Parathyroid adenoma (tissue), 2 donors: ENCODE measurements around the gene PLCB1.

Source experiments
- H2AFZ ChIP-seq: fragments of 300-600 bp; sonication (generic); one replicate; pipeline ENCODE4 v1.7.0; 2017; ENCODE audit warnings: antibody characterized with exemption, mild to moderate bottlenecking
- H3K27ac ChIP-seq: fragments of 300-600 bp; sonication (generic); one replicate; pipeline ENCODE4 v1.7.0; 2017
- H3K27me3 ChIP-seq: fragments of 300-600 bp; sonication (generic); one replicate; pipeline ENCODE4 v1.7.0; 2017; ENCODE audit warnings: low read length; ENCODE audit not compliant: control insufficient read depth, insufficient read depth
- H3K36me3 ChIP-seq: fragments of 300-600 bp; sonication (generic); one replicate; pipeline ENCODE4 v1.7.0; 2017; ENCODE audit warnings: low read length; ENCODE audit not compliant: control insufficient read depth, insufficient read depth
- H3K4me1 ChIP-seq: fragments of 300-600 bp; sonication (generic); one replicate; pipeline ENCODE4 v1.7.0; 2017; ENCODE audit warnings: control low read depth
- H3K4me2 ChIP-seq: fragments of 300-600 bp; sonication (generic); one replicate; pipeline ENCODE4 v1.7.0; 2017; ENCODE audit warnings: low read length
- H3K4me3 ChIP-seq: fragments of 300-600 bp; sonication (generic); one replicate; pipeline ENCODE4 v1.7.0; 2017; ENCODE audit warnings: low read depth, low read length
- H3K79me2 ChIP-seq: fragments of 300-600 bp; sonication (generic); one replicate; pipeline ENCODE4 v1.7.0; 2017; ENCODE audit warnings: control low read depth
- H3K9ac ChIP-seq: fragments of 300-600 bp; sonication (generic); one replicate; pipeline ENCODE4 v1.7.0; 2017; ENCODE audit warnings: mild to moderate bottlenecking
- H3K9me3 ChIP-seq: fragments of 300-600 bp; sonication (generic); one replicate; pipeline ENCODE4 v1.7.0; 2017; ENCODE audit warnings: low read length; ENCODE audit not compliant: control insufficient read depth
- TF ChIP-seq, protein P1 (sequence below): fragments of 300-600 bp; sonication (generic); IDR thresholded peaks from one replicate; pipeline ENCODE4 v1.7.0; 2017; ENCODE audit warnings: antibody characterized with exemption, mild to moderate bottlenecking
- donor health status: primary hyperparathyroidism.

The PLCB1 gene

DNA sequence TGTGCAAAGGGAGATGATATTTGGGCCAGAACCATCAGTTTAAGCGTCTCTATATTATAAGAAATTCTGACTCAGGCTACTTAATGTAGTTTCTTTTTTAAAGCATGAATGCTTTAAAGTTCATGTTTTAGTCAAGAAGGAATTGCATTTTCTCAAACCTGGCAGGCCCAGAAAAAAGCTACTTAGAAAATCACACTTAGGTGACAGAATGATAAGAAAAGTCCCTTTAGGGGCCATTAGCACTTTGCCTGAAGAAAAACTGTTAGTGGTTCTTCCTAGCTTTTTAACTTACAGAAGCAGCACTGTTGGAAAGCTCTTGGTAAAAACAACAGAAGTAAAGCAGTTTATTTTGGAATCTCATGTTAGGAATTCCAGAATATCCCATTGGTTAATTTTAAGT is 387.8 kb downstream of the PLCB1 start:
- no peaks in the 10 kb centered on the region for H3K27me3 ChIP-seq
- no peaks in the 10 kb centered on the region for H3K36me3 ChIP-seq
- H3K4me2 ChIP-seq = no peak overlapping the region
- no peaks in the 10 kb centered on the region for H3K9me3 ChIP-seq
- TF ChIP-seq, protein P1, sequence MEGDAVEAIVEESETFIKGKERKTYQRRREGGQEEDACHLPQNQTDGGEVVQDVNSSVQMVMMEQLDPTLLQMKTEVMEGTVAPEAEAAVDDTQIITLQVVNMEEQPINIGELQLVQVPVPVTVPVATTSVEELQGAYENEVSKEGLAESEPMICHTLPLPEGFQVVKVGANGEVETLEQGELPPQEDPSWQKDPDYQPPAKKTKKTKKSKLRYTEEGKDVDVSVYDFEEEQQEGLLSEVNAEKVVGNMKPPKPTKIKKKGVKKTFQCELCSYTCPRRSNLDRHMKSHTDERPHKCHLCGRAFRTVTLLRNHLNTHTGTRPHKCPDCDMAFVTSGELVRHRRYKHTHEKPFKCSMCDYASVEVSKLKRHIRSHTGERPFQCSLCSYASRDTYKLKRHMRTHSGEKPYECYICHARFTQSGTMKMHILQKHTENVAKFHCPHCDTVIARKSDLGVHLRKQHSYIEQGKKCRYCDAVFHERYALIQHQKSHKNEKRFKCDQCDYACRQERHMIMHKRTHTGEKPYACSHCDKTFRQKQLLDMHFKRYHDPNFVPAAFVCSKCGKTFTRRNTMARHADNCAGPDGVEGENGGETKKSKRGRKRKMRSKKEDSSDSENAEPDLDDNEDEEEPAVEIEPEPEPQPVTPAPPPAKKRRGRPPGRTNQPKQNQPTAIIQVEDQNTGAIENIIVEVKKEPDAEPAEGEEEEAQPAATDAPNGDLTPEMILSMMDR = no peak
- no peak overlapping the region for H3K4me3 ChIP-seq
- H2AFZ ChIP-seq = no peak overlapping the region
- H3K27ac ChIP-seq = no peak overlapping the region
- H3K4me1 ChIP-seq = peaks cover 2% of the 10 kb centered on the region
- peaks cover 4% of the 10 kb centered on the region for H3K79me2 ChIP-seq
- H3K9ac ChIP-seq = no peak overlapping the region

DNA sequence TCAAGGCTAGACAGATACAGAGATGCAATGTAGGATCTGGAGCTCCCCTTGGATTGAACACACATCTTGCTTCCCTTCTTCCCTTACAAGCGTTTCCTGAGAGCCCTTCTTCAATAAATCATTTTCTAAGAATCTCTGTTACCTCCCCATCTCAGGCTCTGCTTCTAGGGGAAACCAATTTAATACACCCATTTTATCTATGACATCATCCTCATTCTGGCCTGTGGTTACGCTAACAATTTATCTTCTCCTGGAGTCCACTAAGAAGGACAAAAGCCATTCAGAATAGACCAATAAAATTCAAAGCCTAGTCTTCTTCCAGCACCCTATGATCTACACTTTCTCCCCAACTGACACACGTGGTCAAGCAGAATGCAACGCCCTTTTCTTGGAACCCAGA is 390.1 kb downstream of the PLCB1 start:
- no peaks in the 10 kb centered on the region for H3K27me3 ChIP-seq
- no peak overlapping the region for H3K27ac ChIP-seq
- no peak overlapping the region for H2AFZ ChIP-seq
- H3K9ac ChIP-seq = no peak overlapping the region
- H3K36me3 ChIP-seq = no peaks in the 10 kb centered on the region
- no peaks in the 10 kb centered on the region for H3K9me3 ChIP-seq
- TF ChIP-seq, protein P1 = no peak
- H3K4me1 ChIP-seq = peaks cover 2% of the 10 kb centered on the region
- no peak overlapping the region for H3K4me3 ChIP-seq
- no peak overlapping the region for H3K4me2 ChIP-seq
- peaks cover 4% of the 10 kb centered on the region for H3K79me2 ChIP-seq

DNA sequence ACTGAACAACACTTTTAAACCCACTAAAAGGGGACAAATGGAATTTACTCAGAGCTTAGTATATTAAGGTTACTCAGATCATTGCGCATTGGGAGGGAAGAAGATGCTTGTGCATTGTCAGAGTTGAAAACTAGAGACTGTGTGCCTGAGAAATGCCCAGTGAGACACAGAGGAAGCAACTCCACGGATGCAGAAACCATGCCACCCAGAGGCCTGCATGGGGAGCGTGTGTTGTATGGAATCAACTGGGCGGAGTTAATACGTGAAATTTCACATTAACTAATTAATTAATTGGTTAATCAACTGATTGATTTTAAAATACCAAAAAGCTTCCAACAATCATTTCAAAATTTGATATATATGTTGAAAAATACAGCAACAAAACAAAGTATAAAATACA is 391.6 kb downstream of the PLCB1 start:
- H3K4me3 ChIP-seq = no peak overlapping the region
- peaks cover 2% of the 10 kb centered on the region for H3K4me1 ChIP-seq
- H3K9ac ChIP-seq = no peak overlapping the region
- no peak overlapping the region for H3K4me2 ChIP-seq
- no peak overlapping the region for H2AFZ ChIP-seq
- H3K27ac ChIP-seq = no peak overlapping the region
- H3K27me3 ChIP-seq = no peaks in the 10 kb centered on the region
- TF ChIP-seq, protein P1 = peak; percentile 37
- H3K79me2 ChIP-seq = peaks cover 10% of the 10 kb centered on the region
- no peaks in the 10 kb centered on the region for H3K9me3 ChIP-seq
- no peaks in the 10 kb centered on the region for H3K36me3 ChIP-seq

DNA sequence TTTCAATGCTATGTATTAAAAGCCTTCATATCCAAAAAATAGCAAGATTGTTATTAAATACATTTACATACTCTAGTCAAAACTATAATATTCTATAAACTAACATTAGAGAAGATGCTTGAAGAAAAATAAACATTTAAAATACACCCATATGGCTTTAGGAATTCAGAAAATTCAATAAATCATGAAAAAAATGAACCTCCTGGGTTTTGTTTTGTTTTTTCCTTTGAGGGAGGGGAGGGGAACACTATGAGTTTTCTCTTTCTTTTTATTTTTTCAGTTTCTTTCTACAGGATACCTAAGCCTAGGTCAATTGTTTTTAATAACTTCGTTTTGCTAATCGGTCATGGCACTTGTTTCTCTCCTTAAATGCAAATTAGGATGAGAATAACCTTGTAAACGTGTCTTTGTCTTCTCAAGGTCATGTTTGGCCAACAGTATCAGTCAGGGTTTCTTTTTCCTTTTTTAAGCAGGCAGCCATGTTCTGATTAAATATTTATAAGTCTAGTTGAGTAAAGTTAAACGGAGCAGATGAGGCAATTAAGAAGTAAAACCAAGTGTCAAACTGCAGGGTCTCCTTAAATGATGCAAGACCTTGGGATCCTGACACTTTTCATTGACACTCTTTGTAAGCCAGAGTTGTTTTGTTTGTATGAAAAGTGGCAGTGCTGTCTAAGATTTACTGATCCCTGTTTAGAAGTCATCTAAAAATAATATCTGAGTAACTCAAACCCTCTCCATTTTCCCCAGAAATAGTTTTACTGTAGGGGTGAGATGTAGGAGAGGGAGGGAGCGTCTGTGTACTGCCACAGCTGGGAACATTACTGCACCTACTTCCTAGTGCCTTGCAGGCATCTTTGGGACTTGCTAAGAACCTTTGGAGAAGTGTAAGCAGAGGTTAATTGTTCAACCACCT is 392.3 kb downstream of the PLCB1 start:
- TF ChIP-seq, protein P1 = no peak
- no peak overlapping the region for H3K27ac ChIP-seq
- H3K4me2 ChIP-seq = peak overlapping the region; percentile 9
- H3K36me3 ChIP-seq = no peaks in the 10 kb centered on the region
- H3K4me3 ChIP-seq = no peak overlapping the region
- peaks cover 2% of the 10 kb centered on the region for H3K4me1 ChIP-seq
- no peaks in the 10 kb centered on the region for H3K27me3 ChIP-seq
- peaks cover 10% of the 10 kb centered on the region for H3K79me2 ChIP-seq
- H3K9ac ChIP-seq = no peak overlapping the region
- H3K9me3 ChIP-seq = no peaks in the 10 kb centered on the region
- no peak overlapping the region for H2AFZ ChIP-seq

DNA sequence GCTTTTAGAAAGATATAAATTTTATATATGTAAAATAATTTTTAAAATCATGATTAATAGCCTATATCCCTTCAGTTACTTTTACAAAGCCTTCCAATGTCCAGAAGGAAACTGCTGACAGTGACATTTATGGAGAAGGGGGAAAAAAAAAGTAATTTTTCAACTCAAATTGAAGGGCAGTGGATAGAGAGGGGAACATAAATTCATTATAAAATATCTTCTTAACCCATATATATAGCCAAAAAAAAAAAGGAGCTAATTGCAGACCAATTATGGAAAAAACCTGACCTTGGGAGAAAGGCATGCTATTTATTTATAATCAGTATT is 392.9 kb downstream of the PLCB1 start:
- H3K9ac ChIP-seq = no peak overlapping the region
- no peaks in the 10 kb centered on the region for H3K9me3 ChIP-seq
- H2AFZ ChIP-seq = no peak overlapping the region
- H3K4me3 ChIP-seq = no peak overlapping the region
- no peaks in the 10 kb centered on the region for H3K27me3 ChIP-seq
- H3K4me2 ChIP-seq = no peak overlapping the region
- TF ChIP-seq, protein P1 = no peak
- no peak overlapping the region for H3K27ac ChIP-seq
- H3K36me3 ChIP-seq = no peaks in the 10 kb centered on the region
- H3K4me1 ChIP-seq = peaks cover 2% of the 10 kb centered on the region
- H3K79me2 ChIP-seq = peaks cover 10% of the 10 kb centered on the region
